CD14-positive monocyte (primary cell): ENCODE measurements around the gene MS4A5. TPM values are rescaled to one million over a fixed set of nuclear protein-coding genes. Genes with fewer than 3 reads are reported as not detected.

Experiments
- DNase-seq, 3 donors: peaks; one replicate each; pipeline ENCODE4 v3.0.0-alpha.2; 2011 to 2022
- H2AFZ ChIP-seq: 2 replicates; pipeline ENCODE4 v1.6.0; 2012; ENCODE audit warnings: mild to moderate bottlenecking, low read depth, low read length, inconsistent platforms; ENCODE audit not compliant: insufficient read depth, poor library complexity, severe bottlenecking
- H3K27ac ChIP-seq, 2 donors: 1 replicate in 1 of 2; 2 replicates in 1 of 2; pipeline ENCODE4 v1.5.1; 2012 to 2013; ENCODE audit warnings: low read length in 2 of 2, control low read depth in 1 of 2, inconsistent platforms in 1 of 2, low read depth in 1 of 2, mild to moderate bottlenecking in 1 of 2
- H3K27me3 ChIP-seq, 2 donors: one replicate each; pipeline versions ENCODE4 v1.6.0 to v1.6.1; 2011 to 2013; ENCODE audit warnings: low read length in 2 of 2; ENCODE audit not compliant: control insufficient read depth in 2 of 2, insufficient read depth in 2 of 2
- H3K36me3 ChIP-seq, 2 donors: replicated peaks in 1 of 2; 1 replicate in 1 of 2; 2 replicates in 1 of 2; pipeline versions ENCODE4 v1.5.1 to v1.6.1; 2012 to 2013; ENCODE audit warnings: low read length in 2 of 2, control low read depth in 1 of 2, inconsistent platforms in 1 of 2, mild to moderate bottlenecking in 1 of 2; ENCODE audit not compliant: insufficient read depth in 2 of 2, control insufficient read depth in 1 of 2
- H3K4me1 ChIP-seq, 2 donors: 1 replicate in 1 of 2; 2 replicates in 1 of 2; pipeline versions ENCODE4 v1.5.1 to v1.6.1; 2012 to 2013; ENCODE audit warnings: low read length in 2 of 2, control low read depth in 1 of 2, inconsistent platforms in 1 of 2, mild to moderate bottlenecking in 1 of 2, moderate library complexity in 1 of 2; ENCODE audit not compliant: insufficient read depth in 2 of 2, control insufficient read depth in 1 of 2
- H3K4me2 ChIP-seq: replicated peaks from 2 replicates; pipeline ENCODE3; 2012; ENCODE audit warnings: low read length, moderate library complexity, mild to moderate bottlenecking; ENCODE audit not compliant: poor library complexity, severe bottlenecking; ENCODE audit errors: extremely low read depth
- H3K4me3 ChIP-seq, 3 experiments: fragments of 200-600 bp in 1 of 3; sonication (generic) in 1 of 3; replicated peaks in 1 of 3; 1 replicate in 2 of 3; 2 replicates in 1 of 3; pipeline ENCODE4 v1.5.1; 2011 to 2013; ENCODE audit warnings: low read length in 3 of 3, mild to moderate bottlenecking in 3 of 3, control low read depth in 2 of 3, low read depth in 2 of 3, inconsistent platforms in 1 of 3, moderate library complexity in 1 of 3
- H3K79me2 ChIP-seq: 2 replicates; pipeline ENCODE4 v1.6.0; 2012; ENCODE audit warnings: mild to moderate bottlenecking, control low read depth, inconsistent platforms, low read length, moderate library complexity; ENCODE audit not compliant: insufficient read depth
- H3K9ac ChIP-seq: 2 replicates; pipeline ENCODE4 v1.6.0; 2017; ENCODE audit warnings: low read length, mild to moderate bottlenecking; ENCODE audit not compliant: insufficient read depth, poor library complexity, severe bottlenecking
- H3K9me3 ChIP-seq, 2 donors: replicated peaks in 1 of 2; 1 replicate in 1 of 2; 2 replicates in 1 of 2; pipeline versions ENCODE4 v1.5.1 to v1.6.1; 2012 to 2013; ENCODE audit warnings: low read length in 2 of 2, control low read depth in 1 of 2; ENCODE audit not compliant: control insufficient read depth in 1 of 2, insufficient read depth in 1 of 2
- H4K20me1 ChIP-seq: 2 replicates; pipeline ENCODE4 v1.6.0; 2012; ENCODE audit warnings: mild to moderate bottlenecking, low read length, control low read depth, moderate library complexity; ENCODE audit not compliant: insufficient read depth
- H3K27ac Mint-ChIP-seq, 7 donors: one replicate each; pipeline ENCODE4 v1.8.0; 2020; ENCODE audit warnings: mild to moderate bottlenecking in 7 of 7, mixed read lengths in 7 of 7, moderate library complexity in 6 of 7, inconsistent platforms in 2 of 7
- H3K27me3 Mint-ChIP-seq, 3 donors: one replicate each; pipeline ENCODE4 v1.8.0; 2021 to 2022; ENCODE audit warnings: low read depth in 3 of 3, mild to moderate bottlenecking in 3 of 3, mixed read lengths in 3 of 3, moderate library complexity in 3 of 3, inconsistent platforms in 1 of 3
- H3K36me3 Mint-ChIP-seq, 2 donors: one replicate each; pipeline ENCODE4 v1.8.0; 2020; ENCODE audit warnings: mixed read lengths in 2 of 2, inconsistent platforms in 1 of 2, mild to moderate bottlenecking in 1 of 2
- H3K4me1 Mint-ChIP-seq: one replicate; pipeline ENCODE4 v1.8.0; 2020; ENCODE audit warnings: mild to moderate bottlenecking, mixed read lengths
- H3K4me3 Mint-ChIP-seq, 2 donors: one replicate each; pipeline ENCODE4 v1.8.0; 2020; ENCODE audit warnings: mild to moderate bottlenecking in 2 of 2, mixed read lengths in 2 of 2, moderate library complexity in 1 of 2
- H3K9me3 Mint-ChIP-seq, 7 donors: one replicate each; pipeline ENCODE4 v1.8.0; 2020 to 2022; ENCODE audit warnings: mixed read lengths in 7 of 7, mild to moderate bottlenecking in 6 of 7, moderate library complexity in 6 of 7, inconsistent platforms in 2 of 7
- WGBS: methylation state at CpG from one replicate; pipeline ENCODE4 v1.1.5; 2013; ENCODE audit warnings: missing lambda C conversion rate; ENCODE audit not compliant: insufficient coverage; 5-methylcytosine and 5-hydroxymethylcytosine counted together
- intact Hi-C, 2 donors: fragments of 100-400 bp; cut with micrococcal nuclease; formaldehyde crosslinking; loops; one replicate each; pipeline versions ENCODE4 v1.15.0 to v1.15.1; 2023
- polyA plus RNA-seq, 3 donors: library from polyadenylated mRNA; depleted of rRNA in 1 of 3; unstranded in 2 of 3; stranded (reverse) in 1 of 3; fragments of 300-500 nt in 2 of 3; fragments of >200 nt in 1 of 3; fragmentation: Illumina TruSeq in 2 of 3; gene quantifications; 1 replicate in 2 of 3; 2 replicates in 1 of 3; pipeline ENCODE4 v1.2.3, GENCODE V29; 2012 to 2021
- TF ChIP-seq, protein P1 (sequence below): fragments of 200-600 bp; IDR thresholded peaks from one replicate; pipeline ENCODE4 v1.8.0; 2022; ENCODE audit warnings: antibody characterized with exemption, mild to moderate bottlenecking

Gene MS4A5
- polyA plus RNA-seq, 3 donors, result not detected

DNA sequence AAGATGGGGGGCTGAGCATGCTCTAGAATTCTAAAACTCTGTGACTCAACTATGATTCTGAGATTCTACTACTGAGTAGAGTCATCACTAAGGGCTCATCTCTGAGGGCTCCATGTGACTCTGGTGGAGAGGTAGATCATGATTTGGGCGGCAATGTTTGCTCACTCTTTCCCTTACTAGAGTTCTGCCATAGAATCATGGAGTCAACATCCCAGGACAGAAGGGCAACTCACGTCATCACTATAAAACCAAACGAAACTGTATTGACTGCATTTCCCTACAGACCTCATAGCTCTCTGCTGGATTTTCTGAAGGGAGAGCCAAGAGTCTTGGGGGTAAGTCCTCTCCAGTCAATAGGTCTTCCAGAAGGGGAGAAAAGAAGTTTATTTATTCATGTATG lies 33.0 kb upstream of the MS4A5 start, which contains the start of gene MS4A14:
MS4A14 (plus strand) TSS at position 78 of the 400 bp plus-strand sequence; CDS start at position 198, 120 bp downstream.
- TF ChIP-seq, protein P1, sequence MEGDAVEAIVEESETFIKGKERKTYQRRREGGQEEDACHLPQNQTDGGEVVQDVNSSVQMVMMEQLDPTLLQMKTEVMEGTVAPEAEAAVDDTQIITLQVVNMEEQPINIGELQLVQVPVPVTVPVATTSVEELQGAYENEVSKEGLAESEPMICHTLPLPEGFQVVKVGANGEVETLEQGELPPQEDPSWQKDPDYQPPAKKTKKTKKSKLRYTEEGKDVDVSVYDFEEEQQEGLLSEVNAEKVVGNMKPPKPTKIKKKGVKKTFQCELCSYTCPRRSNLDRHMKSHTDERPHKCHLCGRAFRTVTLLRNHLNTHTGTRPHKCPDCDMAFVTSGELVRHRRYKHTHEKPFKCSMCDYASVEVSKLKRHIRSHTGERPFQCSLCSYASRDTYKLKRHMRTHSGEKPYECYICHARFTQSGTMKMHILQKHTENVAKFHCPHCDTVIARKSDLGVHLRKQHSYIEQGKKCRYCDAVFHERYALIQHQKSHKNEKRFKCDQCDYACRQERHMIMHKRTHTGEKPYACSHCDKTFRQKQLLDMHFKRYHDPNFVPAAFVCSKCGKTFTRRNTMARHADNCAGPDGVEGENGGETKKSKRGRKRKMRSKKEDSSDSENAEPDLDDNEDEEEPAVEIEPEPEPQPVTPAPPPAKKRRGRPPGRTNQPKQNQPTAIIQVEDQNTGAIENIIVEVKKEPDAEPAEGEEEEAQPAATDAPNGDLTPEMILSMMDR, result no peak
- Histone ChIP-seq H3K9me3 (no peaks in the 10 kb centered on the region), H3K36me3 (peaks cover 7 to 55% of the 10 kb centered on the region in 2 donors), H3K4me1 (peaks cover 59 to 68% of the 10 kb centered on the region in 2 donors), H3K27ac (peak within 1 kb of the TSS; percentile 56 to 90), H3K27me3 (no peaks in the 10 kb centered on the region), H3K4me3 (peak within 1 kb of the TSS in 1 of 3 experiments; percentile 44), H2AFZ (peak within 1 kb of the TSS; percentile 26), H4K20me1 (no peaks in the 10 kb centered on the region), H3K79me2 (peaks cover 3% of the 10 kb centered on the region), H3K9ac (peak within 1 kb of the TSS; percentile 33), H3K4me2 (peak within 1 kb of the TSS; percentile 45)
- Mint-ChIP-seq H3K36me3 (peaks cover 66 to 74% of the 10 kb centered on the region in 2 donors), H3K9me3 (peaks cover 0 to 11% (median 5%) of the 10 kb centered on the region in 7 donors), H3K27me3 (no peaks in the 10 kb centered on the region), H3K4me3 (peak within 1 kb of the TSS in 1 of 2 donors; percentile 64), H3K27ac (peak within 1 kb of the TSS; percentile 90 to 96 (median 93)), H3K4me1 (peaks cover 59% of the 10 kb centered on the region)
- peak; percentile 25 to 62 (median 49) for DNase-seq
- WGBS, result no CpG with 5 or more reads among the region's 3 CpGs
- intact Hi-C loops, result loop anchor here (5.0 kb wide), 1 partner anchor 34 kb away; no protein-coding TSS in a partner anchor

DNA sequence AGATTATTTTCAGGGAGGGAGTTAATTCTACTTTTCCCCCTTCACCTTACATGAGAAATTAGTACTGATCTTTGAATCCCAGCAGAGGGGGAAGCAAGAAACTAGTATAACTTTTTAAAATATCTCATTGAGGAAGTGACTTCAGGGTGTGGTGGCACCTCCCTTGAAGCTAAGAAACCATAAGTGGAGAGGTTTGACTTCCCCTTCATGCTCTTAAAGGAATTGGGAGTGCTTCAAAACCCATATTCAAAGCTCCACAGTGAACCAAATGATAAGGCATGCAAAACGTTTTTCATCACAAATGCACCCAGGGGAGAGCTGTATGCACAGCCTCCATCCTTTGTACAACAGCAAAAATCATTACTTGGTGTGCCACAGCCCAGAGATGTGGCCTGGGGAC lies 32.6 kb upstream of the MS4A5 start:
- peak overlapping the region in 1 of 2 donors; percentile 64 for H3K4me3 Mint-ChIP-seq
- TF ChIP-seq, protein P1, result no peak
- WGBS, result 0% methylated on average over 1 of the region's 1 CpG
- peaks cover 3% of the 10 kb centered on the region for H3K79me2 ChIP-seq
- peak overlapping the region; percentile 26 for H2AFZ ChIP-seq
- H3K4me1 Mint-ChIP-seq, result peaks cover 57% of the 10 kb centered on the region
- peak overlapping the region; percentile 33 for H3K9ac ChIP-seq
- H3K4me3 ChIP-seq, result peak overlapping the region in 1 of 3 experiments; percentile 44
- H3K27ac ChIP-seq, result peak overlapping the region; percentile 56 to 90
- no peaks in the 10 kb centered on the region for H4K20me1 ChIP-seq
- H3K27me3 Mint-ChIP-seq, result no peaks in the 10 kb centered on the region
- peaks cover 0 to 1% of the 10 kb centered on the region in 2 donors for H3K9me3 ChIP-seq
- peak overlapping the region; percentile 90 to 96 (median 93) for H3K27ac Mint-ChIP-seq
- peaks cover 7 to 59% of the 10 kb centered on the region in 2 donors for H3K36me3 ChIP-seq
- peaks cover 55 to 64% of the 10 kb centered on the region in 2 donors for H3K4me1 ChIP-seq
- intact Hi-C loops, result loop anchor here (5.0 kb wide), 1 partner anchor 34 kb away; no protein-coding TSS in a partner anchor
- DNase-seq, result peak; percentile 69 to 81 (median 77)
- peaks cover 69 to 74% of the 10 kb centered on the region in 2 donors for H3K36me3 Mint-ChIP-seq
- no peaks in the 10 kb centered on the region for H3K27me3 ChIP-seq
- peak overlapping the region; percentile 45 for H3K4me2 ChIP-seq
- peaks cover 0 to 16% (median 5%) of the 10 kb centered on the region in 7 donors for H3K9me3 Mint-ChIP-seq
